Measurements from ENCODE around the gene FASTKD3.

DNA sequence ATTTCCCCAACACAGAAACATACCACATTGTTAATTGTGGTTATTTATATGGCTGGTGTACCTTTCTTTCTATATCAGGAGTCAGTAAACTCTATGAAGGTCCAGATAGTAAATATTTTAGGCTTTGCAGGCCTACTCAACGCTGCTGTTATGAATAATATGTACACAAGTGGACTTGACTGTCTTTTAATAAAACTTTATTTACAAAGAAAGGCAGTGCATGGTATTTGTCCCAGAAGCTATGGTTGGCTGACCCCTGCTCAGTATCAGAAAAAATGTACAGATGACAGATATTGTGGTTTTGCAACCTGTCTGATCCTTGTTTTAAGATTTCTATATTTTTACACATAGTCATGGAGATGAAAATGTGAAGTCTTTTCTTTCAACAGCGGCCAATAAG, 5.8 kb upstream of the FASTKD3 start:
- TF ChIP-seq, protein P1, sequence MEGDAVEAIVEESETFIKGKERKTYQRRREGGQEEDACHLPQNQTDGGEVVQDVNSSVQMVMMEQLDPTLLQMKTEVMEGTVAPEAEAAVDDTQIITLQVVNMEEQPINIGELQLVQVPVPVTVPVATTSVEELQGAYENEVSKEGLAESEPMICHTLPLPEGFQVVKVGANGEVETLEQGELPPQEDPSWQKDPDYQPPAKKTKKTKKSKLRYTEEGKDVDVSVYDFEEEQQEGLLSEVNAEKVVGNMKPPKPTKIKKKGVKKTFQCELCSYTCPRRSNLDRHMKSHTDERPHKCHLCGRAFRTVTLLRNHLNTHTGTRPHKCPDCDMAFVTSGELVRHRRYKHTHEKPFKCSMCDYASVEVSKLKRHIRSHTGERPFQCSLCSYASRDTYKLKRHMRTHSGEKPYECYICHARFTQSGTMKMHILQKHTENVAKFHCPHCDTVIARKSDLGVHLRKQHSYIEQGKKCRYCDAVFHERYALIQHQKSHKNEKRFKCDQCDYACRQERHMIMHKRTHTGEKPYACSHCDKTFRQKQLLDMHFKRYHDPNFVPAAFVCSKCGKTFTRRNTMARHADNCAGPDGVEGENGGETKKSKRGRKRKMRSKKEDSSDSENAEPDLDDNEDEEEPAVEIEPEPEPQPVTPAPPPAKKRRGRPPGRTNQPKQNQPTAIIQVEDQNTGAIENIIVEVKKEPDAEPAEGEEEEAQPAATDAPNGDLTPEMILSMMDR (IDR thresholded peaks at IDR 0.05), result no peak
- no peak for TF ChIP-seq POLR2A (IDR thresholded peaks at IDR 0.05)
